Measurements from ENCODE around the gene GPN2.
A peak's percentile ranks its signal among the peaks of the same experiment; 100 is the strongest.

DNA sequence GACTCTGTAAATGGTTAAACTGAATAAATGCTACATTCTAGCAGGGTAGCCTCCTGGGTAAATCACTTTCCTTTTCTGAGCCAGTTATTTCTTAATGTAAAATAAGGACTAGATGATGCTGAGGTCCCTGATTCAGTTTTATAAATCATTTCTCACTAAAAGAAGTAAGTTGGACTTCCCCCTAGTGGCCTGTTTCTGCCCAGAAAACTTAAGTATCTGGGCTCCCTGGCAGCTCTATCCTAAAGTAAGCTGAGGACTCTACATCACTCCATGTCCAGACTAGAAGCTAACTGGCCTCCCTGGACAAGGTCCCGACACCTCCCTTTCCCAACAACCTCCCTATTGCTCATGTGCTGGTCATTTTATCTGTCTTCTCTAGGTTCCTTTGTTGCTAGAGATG lies 3.0 kb downstream of the GPN2 start:
- TF ChIP-seq, protein P1, sequence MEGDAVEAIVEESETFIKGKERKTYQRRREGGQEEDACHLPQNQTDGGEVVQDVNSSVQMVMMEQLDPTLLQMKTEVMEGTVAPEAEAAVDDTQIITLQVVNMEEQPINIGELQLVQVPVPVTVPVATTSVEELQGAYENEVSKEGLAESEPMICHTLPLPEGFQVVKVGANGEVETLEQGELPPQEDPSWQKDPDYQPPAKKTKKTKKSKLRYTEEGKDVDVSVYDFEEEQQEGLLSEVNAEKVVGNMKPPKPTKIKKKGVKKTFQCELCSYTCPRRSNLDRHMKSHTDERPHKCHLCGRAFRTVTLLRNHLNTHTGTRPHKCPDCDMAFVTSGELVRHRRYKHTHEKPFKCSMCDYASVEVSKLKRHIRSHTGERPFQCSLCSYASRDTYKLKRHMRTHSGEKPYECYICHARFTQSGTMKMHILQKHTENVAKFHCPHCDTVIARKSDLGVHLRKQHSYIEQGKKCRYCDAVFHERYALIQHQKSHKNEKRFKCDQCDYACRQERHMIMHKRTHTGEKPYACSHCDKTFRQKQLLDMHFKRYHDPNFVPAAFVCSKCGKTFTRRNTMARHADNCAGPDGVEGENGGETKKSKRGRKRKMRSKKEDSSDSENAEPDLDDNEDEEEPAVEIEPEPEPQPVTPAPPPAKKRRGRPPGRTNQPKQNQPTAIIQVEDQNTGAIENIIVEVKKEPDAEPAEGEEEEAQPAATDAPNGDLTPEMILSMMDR (conservative IDR thresholded peaks at IDR 0.05; ENCODE audit: low read length) = peak; percentile 80
- TF ChIP-seq EZH2phosphoT487 (IDR thresholded peaks at IDR 0.05; ENCODE audit: borderline replicate concordance, low read depth, low read length) = no peak
